SK-N-DZ (cell line): Measurements from ENCODE around the gene APOBR.
"Not testable (repeated sequence)": the region's sequence is repeated elsewhere in the genome, so short reads cannot be mapped to it uniquely, and the experiment has no call there.

Experiments used
- DNase-seq: peaks from one replicate; pipeline ENCODE4 v3.0.0-alpha.2; 2015; ENCODE audit warnings: low spot score

The APOBR gene

GRCh38 chr16:28497861-28498599, 3.6 kb downstream of the APOBR start:
- no peak for DNase-seq

DNA sequence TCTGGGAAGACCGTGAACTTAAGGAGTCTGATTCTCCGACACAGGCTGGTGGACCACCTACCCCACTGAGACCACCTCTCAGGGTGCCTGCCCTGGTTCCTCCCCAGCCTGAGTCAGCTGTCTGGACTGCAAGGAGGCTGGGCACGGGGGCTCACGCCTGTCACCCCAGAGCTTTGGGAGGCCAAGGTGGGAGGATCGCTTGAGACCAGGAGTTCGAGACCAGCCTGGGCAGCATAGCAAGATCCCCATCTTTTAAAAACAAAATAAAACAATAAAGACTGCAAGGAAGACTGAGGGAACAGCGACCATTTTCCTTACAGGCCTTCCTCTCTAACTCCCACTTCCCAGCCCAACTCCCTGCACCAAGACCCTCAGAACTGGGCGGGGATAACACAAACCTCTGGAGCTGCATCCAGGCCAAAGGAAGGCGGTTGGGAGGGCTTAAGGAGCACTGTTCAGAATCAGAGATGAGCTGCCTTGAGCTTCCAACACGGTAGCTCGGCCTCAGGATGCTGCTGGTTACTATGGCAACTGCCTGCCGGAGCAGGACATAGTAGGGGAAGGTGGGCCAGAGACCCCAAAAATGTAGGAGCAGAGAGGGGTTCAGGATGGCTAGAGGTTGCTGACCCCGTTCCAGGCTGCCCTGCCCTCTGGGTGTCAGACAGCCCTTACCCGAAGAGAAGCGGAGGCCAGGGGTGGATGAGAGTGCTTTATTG, 4.4 kb downstream of the APOBR start:
- no peak for DNase-seq

DNA sequence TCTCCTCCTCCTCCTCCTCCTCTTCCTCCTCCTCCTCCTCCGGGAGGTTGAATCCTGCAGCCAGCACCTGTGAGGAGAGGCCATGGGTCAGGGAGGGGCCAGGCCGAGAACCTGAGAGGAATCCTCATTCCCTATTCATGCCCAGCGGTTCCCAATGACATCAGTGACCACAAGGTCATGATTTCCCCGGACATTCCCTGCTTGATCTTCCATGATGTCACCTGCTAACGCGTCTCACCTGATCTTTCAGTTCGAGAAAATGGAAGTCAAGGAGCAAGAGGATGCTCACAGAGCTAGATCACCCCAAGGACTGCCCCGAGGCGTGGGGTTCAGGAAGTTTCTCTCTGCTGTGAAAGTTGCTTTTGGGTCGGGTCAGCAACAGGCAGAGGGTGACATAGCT, 5.4 kb downstream of the APOBR start:
- DNase-seq: no peak

- not testable (repeated sequence) for DNase-seq
Measured at GRCh38 chr16:28500476-28501180, 6.2 kb downstream of the APOBR start.

- no peak for DNase-seq
Measured at GRCh38 chr16:28501258-28502232, 7.1 kb downstream of the APOBR start.

GRCh38 chr16:28502290-28502689, 7.8 kb downstream of the APOBR start:
- no peak for DNase-seq

GRCh38 chr16:28503470-28504259, 9.2 kb downstream of the APOBR start:
- no peak for DNase-seq

- no peak for DNase-seq
Measured at GRCh38 chr16:28504707-28505404, 10.4 kb downstream of the APOBR start.

DNA sequence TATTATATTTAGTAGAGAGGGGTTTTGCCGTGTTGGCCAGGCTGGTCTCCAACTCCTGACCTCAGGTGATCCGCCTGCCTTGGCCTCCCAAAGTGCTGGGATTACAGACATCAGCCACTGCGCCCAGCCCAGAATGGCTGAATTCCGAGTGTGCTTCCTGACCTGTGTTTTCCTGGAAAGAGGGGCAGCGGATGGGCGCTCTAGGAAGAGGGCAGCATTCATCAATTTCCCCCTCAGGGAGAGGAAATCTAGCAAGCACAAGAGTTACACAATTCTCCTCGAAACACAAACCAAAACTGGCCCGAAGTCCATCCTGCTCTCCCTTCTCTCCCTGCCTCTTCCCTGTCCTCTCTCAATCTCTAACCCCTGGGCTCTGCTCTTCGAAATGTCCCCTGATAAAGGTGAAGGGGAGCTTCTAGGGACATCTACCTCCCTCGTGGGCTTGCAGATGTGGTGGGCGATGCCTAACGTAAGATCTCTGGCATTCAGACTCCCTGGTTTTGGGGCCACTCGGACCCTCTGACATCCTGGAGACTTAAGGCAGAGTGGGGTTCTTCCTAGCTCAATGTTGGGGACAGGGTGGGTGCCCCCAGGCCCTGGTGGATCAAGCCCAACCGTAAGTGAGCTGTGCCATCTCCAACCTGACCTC, 11.2 kb downstream of the APOBR start:
- DNase-seq: no peak

DNA sequence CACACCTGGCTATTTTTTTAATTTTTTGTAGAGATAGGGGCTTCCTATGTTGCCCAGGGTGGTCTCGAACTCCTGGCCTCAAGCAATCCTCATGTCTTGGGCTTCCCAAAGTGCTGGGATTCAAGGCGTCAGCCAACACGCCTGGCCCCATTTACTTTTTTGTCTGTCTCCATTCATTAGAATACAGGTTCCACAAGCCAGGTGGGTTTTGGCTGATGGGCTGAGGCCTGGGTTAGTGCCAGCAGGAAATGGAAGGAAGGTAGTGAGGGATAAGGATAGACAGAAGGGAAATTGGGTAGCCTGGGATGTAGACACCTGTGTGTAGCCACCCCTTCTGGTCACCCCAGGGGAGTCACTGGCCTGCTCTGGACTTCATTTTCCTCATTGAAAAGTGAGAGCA, 16.6 kb downstream of the APOBR start:
- no peak for DNase-seq

DNA sequence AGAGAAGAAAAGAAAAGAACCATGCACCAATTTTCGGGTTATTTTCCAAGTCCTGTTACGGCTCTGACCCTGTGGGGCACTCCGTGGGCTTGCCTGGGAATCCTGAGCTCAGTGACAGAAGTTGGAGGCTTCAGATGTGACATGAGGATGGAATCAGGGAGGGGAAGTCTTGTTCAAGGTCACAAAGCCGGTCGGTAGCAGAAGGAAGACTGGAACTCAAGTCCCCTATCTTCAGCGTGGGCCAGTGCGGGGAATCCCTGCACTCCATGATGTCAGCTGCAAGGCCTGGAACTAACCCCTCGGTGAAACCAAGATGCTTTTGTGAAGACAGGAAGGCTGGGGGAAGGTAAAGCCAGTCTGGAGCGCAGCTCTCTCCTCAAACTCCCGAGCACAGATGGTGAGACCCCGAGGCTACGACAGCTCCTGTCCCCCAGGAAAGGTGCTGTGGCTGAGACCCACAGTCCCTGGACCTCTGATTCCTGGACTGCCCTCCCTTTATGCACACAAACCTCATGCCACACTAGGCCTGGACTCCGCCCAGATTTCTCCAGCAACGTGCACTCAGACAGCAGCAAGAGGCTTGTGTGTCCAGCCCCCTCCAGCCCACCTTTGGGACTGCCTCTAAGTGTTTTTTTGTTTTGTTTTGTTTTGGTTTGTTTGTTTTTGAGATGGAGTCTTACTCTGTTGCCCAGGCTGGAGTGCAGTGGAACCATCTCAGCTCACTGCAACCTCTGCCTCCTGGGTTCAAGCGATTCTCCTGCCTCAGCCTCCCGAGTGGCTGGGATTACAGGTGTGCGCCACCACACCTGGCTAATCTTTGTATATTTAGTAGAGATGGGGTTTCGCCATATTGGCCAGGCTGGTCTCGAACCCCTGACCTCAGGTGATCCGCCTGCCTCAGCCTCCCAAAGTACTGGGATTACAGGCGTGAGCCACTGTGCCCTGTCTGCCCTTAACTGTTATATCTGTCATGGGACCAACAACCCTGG, 17.7 kb downstream of the APOBR start:
- no peak for DNase-seq

DNA sequence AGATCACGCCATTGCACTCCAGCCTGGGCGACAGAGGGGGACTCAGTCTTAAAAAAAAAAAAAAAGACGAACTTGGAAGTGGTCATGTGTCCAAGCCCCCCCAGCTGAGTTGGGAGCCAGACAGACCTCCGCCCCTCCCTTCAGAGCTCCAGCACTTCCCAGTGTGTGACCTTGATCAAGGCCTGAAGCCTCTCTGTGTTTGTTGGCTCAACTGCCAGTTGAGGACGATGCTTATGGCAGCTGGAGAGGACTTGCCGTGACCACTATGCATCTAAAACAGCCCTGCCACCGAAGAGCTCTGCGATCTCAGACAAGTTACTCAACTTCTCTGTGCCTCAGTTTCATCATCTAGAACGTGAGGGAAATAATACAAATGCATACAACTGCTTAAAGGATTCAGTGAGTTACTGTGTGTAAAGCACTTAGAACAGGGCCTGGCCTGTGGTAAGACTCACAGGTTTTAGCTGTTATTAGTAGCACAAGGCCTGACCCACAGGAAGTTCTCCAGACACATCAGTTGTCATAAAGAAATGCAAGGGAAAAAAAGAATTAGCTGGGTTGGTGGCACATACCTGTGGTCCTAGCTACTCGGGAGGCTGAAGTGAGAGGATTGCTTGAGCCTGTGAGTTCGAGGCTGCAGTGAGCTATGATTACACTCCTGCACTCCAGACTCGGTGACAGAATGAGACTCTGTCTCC, 19.2 kb downstream of the APOBR start:
- DNase-seq: no peak

DNA sequence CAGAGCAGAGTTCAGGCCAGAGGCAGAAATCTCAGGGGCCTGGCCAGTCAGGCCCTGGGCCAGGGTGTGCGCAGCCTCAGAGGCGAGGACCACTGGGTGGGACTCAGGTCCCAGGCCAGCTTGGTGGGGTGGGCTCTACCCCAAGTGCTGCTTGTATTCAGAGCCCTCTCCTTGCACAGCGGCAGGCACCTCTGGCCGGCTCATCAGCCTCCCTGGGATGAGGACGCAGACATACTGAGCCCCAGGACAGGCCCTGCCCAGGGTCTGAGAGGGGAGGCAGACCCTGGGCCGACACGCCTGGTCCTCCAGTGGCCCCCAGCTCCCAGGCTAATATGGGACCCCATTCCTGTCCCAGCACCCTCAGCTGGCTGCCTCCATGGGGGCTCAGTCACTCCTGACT, 19.8 kb downstream of the APOBR start:
- DNase-seq: no peak

- no peak for DNase-seq
Measured at GRCh38 chr16:28520672-28521071, 26.2 kb downstream of the APOBR start.

DNA sequence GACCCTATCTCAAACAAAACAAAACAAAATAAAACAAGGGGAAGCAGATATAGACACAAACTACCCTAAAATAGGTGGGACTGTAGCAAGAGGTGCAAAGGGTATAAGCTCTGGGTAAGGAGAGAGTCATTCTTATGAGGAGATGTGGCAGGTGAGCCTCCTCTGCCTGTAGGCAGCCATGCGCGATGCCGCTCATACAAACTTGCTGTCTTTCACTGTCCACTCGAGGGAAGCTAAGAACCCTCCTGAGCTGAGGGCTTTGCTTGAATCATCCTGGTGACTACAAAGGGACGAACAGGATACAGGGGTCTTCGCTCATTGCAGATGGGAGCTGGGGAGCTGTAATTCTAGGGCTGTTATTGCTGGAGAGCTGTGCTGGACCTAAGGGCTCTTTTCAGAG, 27.0 kb downstream of the APOBR start:
- DNase-seq: no peak

- no peak for DNase-seq
Measured at GRCh38 chr16:28522792-28523191, 28.3 kb downstream of the APOBR start.

GRCh38 chr16:28524681-28525171, 30.3 kb downstream of the APOBR start:
- DNase-seq: no peak
